OCI-LY1 (cell line): ENCODE measurements around the gene YIPF7.

Experiments
- EZH2 ChIP-seq: fragments of 200-600 bp; sonication (generic), shearing (Covaris generic); IDR thresholded peaks from 2 replicates; pipeline ENCODE4 v1.8.0; 2017; ENCODE audit warnings: borderline replicate concordance, mixed run types, mild to moderate bottlenecking, antibody characterized with exemption, low read length, moderate library complexity, mixed read lengths
- TF ChIP-seq, protein P1 (sequence below): fragments of 200-600 bp; sonication (generic), shearing (Covaris generic); IDR thresholded peaks from 2 replicates; pipeline ENCODE4 v1.5.1; 2017; ENCODE audit warnings: mild to moderate bottlenecking, antibody characterized with exemption, low read length, moderate library complexity, mixed read lengths

DNA sequence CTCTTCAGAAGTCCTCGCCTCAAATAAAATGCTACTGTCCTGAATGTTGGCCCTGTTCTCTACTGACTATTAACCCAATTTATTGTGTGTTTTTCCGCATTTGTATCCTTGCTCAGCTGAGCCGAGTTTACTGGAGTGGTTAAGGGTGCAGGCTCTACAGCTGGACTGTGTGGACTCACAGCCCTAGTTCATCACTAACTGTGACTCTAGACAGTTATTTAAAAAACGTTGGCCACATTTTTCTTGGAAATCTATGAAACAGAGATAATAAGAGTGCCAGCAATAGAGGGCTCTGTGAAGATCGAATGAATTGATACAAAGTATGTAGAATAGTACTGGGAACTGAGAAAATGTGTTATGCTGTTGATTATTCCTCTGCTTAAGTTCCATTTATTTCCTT lies 23.9 kb upstream of the YIPF7 start:
- TF ChIP-seq, protein P1, sequence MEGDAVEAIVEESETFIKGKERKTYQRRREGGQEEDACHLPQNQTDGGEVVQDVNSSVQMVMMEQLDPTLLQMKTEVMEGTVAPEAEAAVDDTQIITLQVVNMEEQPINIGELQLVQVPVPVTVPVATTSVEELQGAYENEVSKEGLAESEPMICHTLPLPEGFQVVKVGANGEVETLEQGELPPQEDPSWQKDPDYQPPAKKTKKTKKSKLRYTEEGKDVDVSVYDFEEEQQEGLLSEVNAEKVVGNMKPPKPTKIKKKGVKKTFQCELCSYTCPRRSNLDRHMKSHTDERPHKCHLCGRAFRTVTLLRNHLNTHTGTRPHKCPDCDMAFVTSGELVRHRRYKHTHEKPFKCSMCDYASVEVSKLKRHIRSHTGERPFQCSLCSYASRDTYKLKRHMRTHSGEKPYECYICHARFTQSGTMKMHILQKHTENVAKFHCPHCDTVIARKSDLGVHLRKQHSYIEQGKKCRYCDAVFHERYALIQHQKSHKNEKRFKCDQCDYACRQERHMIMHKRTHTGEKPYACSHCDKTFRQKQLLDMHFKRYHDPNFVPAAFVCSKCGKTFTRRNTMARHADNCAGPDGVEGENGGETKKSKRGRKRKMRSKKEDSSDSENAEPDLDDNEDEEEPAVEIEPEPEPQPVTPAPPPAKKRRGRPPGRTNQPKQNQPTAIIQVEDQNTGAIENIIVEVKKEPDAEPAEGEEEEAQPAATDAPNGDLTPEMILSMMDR: no peak
- TF ChIP-seq EZH2: no peak
